ENCODE measurements around the gene RCAN3.

RCAN3 gene

GRCh38 chr1:24567792-24568388 lies 65.3 kb downstream of the RCAN3 start:
- H3K4me3 ChIP-seq (ENCODE audit: low read depth, low read length): no peak overlapping the region
- no peaks in the 10 kb centered on the region for H3K9me3 ChIP-seq
- H3K36me3 ChIP-seq: no peaks in the 10 kb centered on the region
- TF ChIP-seq, protein P1, sequence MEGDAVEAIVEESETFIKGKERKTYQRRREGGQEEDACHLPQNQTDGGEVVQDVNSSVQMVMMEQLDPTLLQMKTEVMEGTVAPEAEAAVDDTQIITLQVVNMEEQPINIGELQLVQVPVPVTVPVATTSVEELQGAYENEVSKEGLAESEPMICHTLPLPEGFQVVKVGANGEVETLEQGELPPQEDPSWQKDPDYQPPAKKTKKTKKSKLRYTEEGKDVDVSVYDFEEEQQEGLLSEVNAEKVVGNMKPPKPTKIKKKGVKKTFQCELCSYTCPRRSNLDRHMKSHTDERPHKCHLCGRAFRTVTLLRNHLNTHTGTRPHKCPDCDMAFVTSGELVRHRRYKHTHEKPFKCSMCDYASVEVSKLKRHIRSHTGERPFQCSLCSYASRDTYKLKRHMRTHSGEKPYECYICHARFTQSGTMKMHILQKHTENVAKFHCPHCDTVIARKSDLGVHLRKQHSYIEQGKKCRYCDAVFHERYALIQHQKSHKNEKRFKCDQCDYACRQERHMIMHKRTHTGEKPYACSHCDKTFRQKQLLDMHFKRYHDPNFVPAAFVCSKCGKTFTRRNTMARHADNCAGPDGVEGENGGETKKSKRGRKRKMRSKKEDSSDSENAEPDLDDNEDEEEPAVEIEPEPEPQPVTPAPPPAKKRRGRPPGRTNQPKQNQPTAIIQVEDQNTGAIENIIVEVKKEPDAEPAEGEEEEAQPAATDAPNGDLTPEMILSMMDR (IDR thresholded peaks at IDR 0.05; ENCODE audit: low read depth, low read length): no peak
- no peak for DNase-seq
- no peaks in the 10 kb centered on the region for H3K27me3 ChIP-seq
- no peaks in the 10 kb centered on the region for H3K4me1 ChIP-seq

DNA sequence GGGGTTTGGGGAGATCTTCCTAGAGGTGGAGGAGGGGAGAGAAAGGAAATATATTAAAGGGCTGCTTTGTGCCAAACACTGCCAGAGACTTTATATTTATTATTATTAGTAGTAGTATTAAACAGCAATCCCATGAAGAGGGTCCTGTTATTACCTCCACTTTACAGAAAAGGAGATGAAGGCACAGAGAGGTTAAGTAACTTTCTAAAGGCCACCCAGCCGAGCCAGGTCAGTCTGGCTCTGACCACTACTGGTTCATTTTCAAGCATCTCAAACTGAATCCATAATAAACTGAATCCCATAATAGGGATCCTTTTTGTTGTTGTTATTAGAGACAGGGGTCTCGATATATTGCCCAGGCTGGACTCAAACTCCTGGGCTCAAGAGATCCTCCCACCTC lies 65.8 kb downstream of the RCAN3 start:
- Histone ChIP-seq H3K4me1 (no peaks in the 10 kb centered on the region), H3K27me3 (no peaks in the 10 kb centered on the region), H3K36me3 (no peaks in the 10 kb centered on the region), H3K4me3 (ENCODE audit: low read depth, low read length) (no peak overlapping the region), H3K9me3 (no peaks in the 10 kb centered on the region)
- TF ChIP-seq, protein P1 (IDR thresholded peaks at IDR 0.05; ENCODE audit: low read depth, low read length): no peak
- DNase-seq: no peak

DNA sequence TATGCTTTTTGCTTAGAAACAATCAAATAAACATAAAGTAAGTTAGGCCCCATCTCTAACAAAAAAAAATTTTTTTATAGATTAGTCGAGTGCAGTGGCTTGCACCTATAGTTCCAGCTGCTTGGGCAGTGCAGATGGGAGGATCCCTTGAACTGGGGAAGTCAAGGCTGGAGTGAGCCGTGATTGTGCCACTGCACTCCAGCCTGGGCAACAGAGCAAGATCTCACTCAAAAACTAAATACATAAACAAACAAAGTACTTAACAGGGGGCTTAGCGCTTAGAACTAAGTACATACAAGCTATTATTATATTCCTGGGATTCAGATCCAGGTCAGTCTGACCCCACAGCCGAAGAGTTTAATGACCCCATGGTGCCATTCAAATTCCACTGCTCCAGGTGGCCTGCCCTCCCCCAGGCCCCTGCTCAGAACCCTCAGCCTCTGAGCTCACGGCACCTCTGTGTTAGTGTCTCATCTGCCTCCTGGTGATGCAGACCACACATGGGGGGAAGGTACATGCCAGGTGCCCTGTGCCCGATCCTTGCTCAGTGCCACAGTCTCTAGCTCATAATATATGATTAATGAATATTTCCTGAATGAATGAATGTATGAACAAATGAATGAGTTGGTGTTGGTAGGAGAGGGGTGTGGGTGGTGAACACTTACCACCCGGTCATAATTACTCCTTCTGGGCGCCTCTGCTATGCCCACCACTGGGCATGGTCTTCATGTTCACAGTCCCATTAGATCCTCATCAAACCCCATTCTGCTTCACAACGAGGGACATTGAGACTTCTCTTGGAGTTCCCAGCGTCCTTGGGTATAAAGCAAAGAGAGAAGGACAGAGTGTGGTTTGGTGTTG lies 67.9 kb downstream of the RCAN3 start:
- no peaks in the 10 kb centered on the region for H3K9me3 ChIP-seq
- H3K4me3 ChIP-seq (ENCODE audit: low read depth, low read length): no peak overlapping the region
- DNase-seq: no peak
- H3K36me3 ChIP-seq: no peaks in the 10 kb centered on the region
- H3K4me1 ChIP-seq: no peaks in the 10 kb centered on the region
- H3K27me3 ChIP-seq: no peaks in the 10 kb centered on the region
- TF ChIP-seq, protein P1 (IDR thresholded peaks at IDR 0.05; ENCODE audit: low read depth, low read length): no peak

DNA sequence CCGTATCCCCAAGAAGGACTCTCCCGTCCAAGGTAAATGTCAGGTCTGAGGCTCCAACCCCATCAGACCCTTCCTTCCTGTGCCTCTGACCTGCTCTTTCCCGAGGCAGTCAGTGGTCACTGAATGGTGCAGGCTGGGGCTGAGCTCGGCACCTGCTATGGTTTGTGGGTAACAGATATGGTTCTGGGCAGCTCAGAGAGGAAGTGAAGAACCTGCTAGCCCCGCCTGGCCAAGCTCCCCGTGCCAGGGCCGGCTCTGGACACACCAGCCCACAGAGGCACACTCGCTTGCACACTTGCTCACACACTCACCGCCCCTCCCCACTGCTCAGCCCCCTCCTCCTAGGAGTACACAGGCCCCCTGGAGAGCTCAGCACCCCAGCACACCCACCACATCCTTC lies 69.7 kb downstream of the RCAN3 start:
- TF ChIP-seq, protein P1 (IDR thresholded peaks at IDR 0.05; ENCODE audit: low read depth, low read length): no peak
- no peak for DNase-seq
- H3K27me3 ChIP-seq: no peaks in the 10 kb centered on the region
- no peak overlapping the region for H3K4me3 ChIP-seq (ENCODE audit: low read depth, low read length)
- no peaks in the 10 kb centered on the region for H3K36me3 ChIP-seq
- H3K9me3 ChIP-seq: no peaks in the 10 kb centered on the region
- no peaks in the 10 kb centered on the region for H3K4me1 ChIP-seq

GRCh38 chr1:24575905-24576587 lies 73.4 kb downstream of the RCAN3 start:
- Histone ChIP-seq H3K36me3 (no peaks in the 10 kb centered on the region), H3K4me1 (no peaks in the 10 kb centered on the region), H3K27me3 (no peaks in the 10 kb centered on the region), H3K4me3 (ENCODE audit: low read depth, low read length) (no peak overlapping the region), H3K9me3 (no peaks in the 10 kb centered on the region)
- DNase-seq: no peak
- TF ChIP-seq, protein P1 (IDR thresholded peaks at IDR 0.05; ENCODE audit: low read depth, low read length): no peak
